HEK293 (cell line): ENCODE results near the gene POLR3E.
A peak's percentile ranks its signal among the peaks of the same experiment; 100 is the strongest.

Experiments used
- CTCF ChIA-PET: fragments of 350-600 bp; formaldehyde crosslinking; extraction: SDS; loops from one replicate; lab custom pipeline; 2021; ENCODE audit warnings: antibody characterized with exemption; lab: Yijun Ruan, JAX
- POLR2A ChIA-PET: fragments of 300-600 bp; formaldehyde crosslinking; extraction: SDS; loops from one replicate; lab custom pipeline; 2020; ENCODE audit warnings: antibody characterized with exemption, inconsistent platforms; lab: Yijun Ruan, JAX
- H3K27ac ChIP-seq: fragments of 200-500 bp; sonication (Bioruptor generic); 2 replicates; pipeline ENCODE4 v1.5.1; 2014; ENCODE audit warnings: low read depth, low read length, control low read depth, inconsistent platforms; ENCODE audit errors: extremely low read depth
- H3K36me3 ChIP-seq, 2 experiments: fragments of 200-500 bp in 1 of 2; sonication (Bioruptor generic) in 1 of 2; 1 replicate in 1 of 2; 2 replicates in 1 of 2; pipeline ENCODE4 v1.5.1; 2014 to 2017; ENCODE audit warnings: inconsistent platforms in 2 of 2, low read length in 2 of 2; ENCODE audit not compliant: control insufficient read depth in 2 of 2, insufficient read depth in 1 of 2
- H3K4me1 ChIP-seq: fragments of 200-500 bp; sonication (Bioruptor generic); 2 replicates; pipeline ENCODE4 v1.5.1; 2014; ENCODE audit warnings: mild to moderate bottlenecking, low read length, inconsistent platforms; ENCODE audit not compliant: control insufficient read depth, insufficient read depth
- H3K4me3 ChIP-seq: 2 replicates; pipeline ENCODE4 v1.5.1; 2011; ENCODE audit warnings: low read depth, mild to moderate bottlenecking, control low read depth, low read length, moderate library complexity
- H3K9me3 ChIP-seq: fragments of 200-500 bp; sonication (Bioruptor generic); 2 replicates; pipeline ENCODE4 v1.5.1; 2014; ENCODE audit warnings: low read depth, low read length, inconsistent platforms; ENCODE audit not compliant: control insufficient read depth, insufficient read depth
- GLIS1 ChIP-seq: fragments of 450-650 bp; formaldehyde crosslinking; IDR thresholded peaks from 2 replicates; pipeline ENCODE4 v1.5.1; 2016; ENCODE audit warnings: missing biosample characterization, missing genetic modification characterization
- KLF10 ChIP-seq: fragments of 450-650 bp; IDR thresholded peaks from 2 replicates; pipeline ENCODE4 v1.5.1; 2018; ENCODE audit warnings: missing biosample characterization, mild to moderate bottlenecking, missing genetic modification characterization
- KLF9 ChIP-seq: fragments of 450-650 bp; formaldehyde crosslinking; IDR thresholded peaks from 2 replicates; pipeline ENCODE4 v1.5.1; 2016; ENCODE audit warnings: missing biosample characterization, missing genetic modification characterization, low read depth
- MZF1 ChIP-seq: fragments of 450-650 bp; formaldehyde crosslinking; IDR thresholded peaks from 2 replicates; pipeline ENCODE4 v1.5.1; 2017; ENCODE audit warnings: missing biosample characterization, missing genetic modification characterization, borderline replicate concordance
- OSR2 ChIP-seq: fragments of 450-650 bp; formaldehyde crosslinking; IDR thresholded peaks from 2 replicates; pipeline ENCODE4 v1.5.1; 2016; ENCODE audit warnings: missing biosample characterization, missing genetic modification characterization
- PRDM4 ChIP-seq: fragments of 450-650 bp; formaldehyde crosslinking; IDR thresholded peaks from 2 replicates; pipeline ENCODE4 v1.5.1; 2017; ENCODE audit warnings: missing biosample characterization, missing genetic modification characterization
- ZNF2 ChIP-seq: fragments of 450-650 bp; formaldehyde crosslinking; IDR thresholded peaks from 2 replicates; pipeline ENCODE4 v1.5.1; 2016; ENCODE audit warnings: missing biosample characterization, missing genetic modification characterization
- ZNF292 ChIP-seq: fragments of 450-650 bp; formaldehyde crosslinking; IDR thresholded peaks from 2 replicates; pipeline ENCODE4 v1.5.1; 2016; ENCODE audit warnings: low read depth, missing biosample characterization, missing genetic modification characterization, borderline replicate concordance
- ZNF335 ChIP-seq: fragments of 450-650 bp; formaldehyde crosslinking; conservative IDR thresholded peaks from 2 replicates; pipeline ENCODE4 v1.5.1; 2016; ENCODE audit warnings: missing biosample characterization, missing genetic modification characterization
- ZNF404 ChIP-seq: fragments of 450-650 bp; formaldehyde crosslinking; IDR thresholded peaks from 2 replicates; pipeline ENCODE4 v1.5.1; 2017; ENCODE audit warnings: missing biosample characterization, missing genetic modification characterization
- ZNF518A ChIP-seq: fragments of 450-650 bp; formaldehyde crosslinking; conservative IDR thresholded peaks from 2 replicates; pipeline ENCODE4 v1.5.1; 2016; ENCODE audit warnings: low read depth, missing biosample characterization, missing genetic modification characterization
- ZNF626 ChIP-seq: fragments of 450-650 bp; sonication (Bioruptor Pico); formaldehyde crosslinking; IDR thresholded peaks from 2 replicates; pipeline ENCODE4 v1.5.1; 2018; ENCODE audit warnings: missing biosample characterization, missing genetic modification characterization, inconsistent platforms
- ZNF791 ChIP-seq: fragments of 450-650 bp; formaldehyde crosslinking; IDR thresholded peaks from 2 replicates; pipeline ENCODE4 v1.5.1; 2016; ENCODE audit warnings: missing biosample characterization, missing genetic modification characterization
- ZNF792 ChIP-seq: fragments of 450-650 bp; formaldehyde crosslinking; IDR thresholded peaks from 2 replicates; pipeline ENCODE4 v1.5.1; 2016; ENCODE audit warnings: missing biosample characterization, missing genetic modification characterization
- ZSCAN30 ChIP-seq: fragments of 450-650 bp; IDR thresholded peaks from 2 replicates; pipeline ENCODE4 v1.5.1; 2018; ENCODE audit warnings: missing biosample characterization, mild to moderate bottlenecking, missing genetic modification characterization, moderate library complexity
- ZXDB ChIP-seq: fragments of 450-650 bp; formaldehyde crosslinking; IDR thresholded peaks from 2 replicates; pipeline ENCODE4 v1.5.1; 2016; ENCODE audit warnings: missing biosample characterization, missing genetic modification characterization
- TF ChIP-seq, protein P1 (sequence below): fragments of 450-650 bp; formaldehyde crosslinking; IDR thresholded peaks from 2 replicates; pipeline ENCODE4 v1.5.1; 2016; ENCODE audit warnings: missing biosample characterization, missing genetic modification characterization, borderline replicate concordance
- TF ChIP-seq, protein P2 (sequence below): fragments of 450-650 bp; formaldehyde crosslinking; IDR thresholded peaks from 2 replicates; pipeline ENCODE4 v1.5.1; 2017; ENCODE audit warnings: missing biosample characterization, mild to moderate bottlenecking, missing genetic modification characterization, moderate library complexity
- TF ChIP-seq, protein P3 (sequence below): fragments of 450-650 bp; formaldehyde crosslinking; IDR thresholded peaks from 2 replicates; pipeline ENCODE4 v1.5.1; 2017; ENCODE audit warnings: missing biosample characterization, missing genetic modification characterization

POLR3E gene

GRCh38 chr16:22360963-22361659, 63.9 kb downstream of the POLR3E start (continued):
- peak; percentile 72 for TF ChIP-seq PRDM4 (tag by site-specific recombination)
- TF ChIP-seq, protein P1, sequence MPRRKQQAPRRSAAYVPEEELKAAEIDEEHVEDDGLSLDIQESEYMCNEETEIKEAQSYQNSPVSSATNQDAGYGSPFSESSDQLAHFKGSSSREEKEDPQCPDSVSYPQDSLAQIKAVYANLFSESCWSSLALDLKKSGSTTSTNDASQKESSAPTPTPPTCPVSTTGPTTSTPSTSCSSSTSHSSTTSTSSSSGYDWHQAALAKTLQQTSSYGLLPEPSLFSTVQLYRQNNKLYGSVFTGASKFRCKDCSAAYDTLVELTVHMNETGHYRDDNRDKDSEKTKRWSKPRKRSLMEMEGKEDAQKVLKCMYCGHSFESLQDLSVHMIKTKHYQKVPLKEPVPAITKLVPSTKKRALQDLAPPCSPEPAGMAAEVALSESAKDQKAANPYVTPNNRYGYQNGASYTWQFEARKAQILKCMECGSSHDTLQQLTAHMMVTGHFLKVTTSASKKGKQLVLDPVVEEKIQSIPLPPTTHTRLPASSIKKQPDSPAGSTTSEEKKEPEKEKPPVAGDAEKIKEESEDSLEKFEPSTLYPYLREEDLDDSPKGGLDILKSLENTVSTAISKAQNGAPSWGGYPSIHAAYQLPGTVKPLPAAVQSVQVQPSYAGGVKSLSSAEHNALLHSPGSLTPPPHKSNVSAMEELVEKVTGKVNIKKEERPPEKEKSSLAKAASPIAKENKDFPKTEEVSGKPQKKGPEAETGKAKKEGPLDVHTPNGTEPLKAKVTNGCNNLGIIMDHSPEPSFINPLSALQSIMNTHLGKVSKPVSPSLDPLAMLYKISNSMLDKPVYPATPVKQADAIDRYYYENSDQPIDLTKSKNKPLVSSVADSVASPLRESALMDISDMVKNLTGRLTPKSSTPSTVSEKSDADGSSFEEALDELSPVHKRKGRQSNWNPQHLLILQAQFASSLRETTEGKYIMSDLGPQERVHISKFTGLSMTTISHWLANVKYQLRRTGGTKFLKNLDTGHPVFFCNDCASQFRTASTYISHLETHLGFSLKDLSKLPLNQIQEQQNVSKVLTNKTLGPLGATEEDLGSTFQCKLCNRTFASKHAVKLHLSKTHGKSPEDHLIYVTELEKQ (tag by site-specific recombination): peak; percentile 53; the same call in 1 of the 2 replicates
- TF ChIP-seq ZNF2 (tag by site-specific recombination): 0 out of 2 replicates have a peak, but pooled peaks have one; percentile 46
- TF ChIP-seq, protein P2, sequence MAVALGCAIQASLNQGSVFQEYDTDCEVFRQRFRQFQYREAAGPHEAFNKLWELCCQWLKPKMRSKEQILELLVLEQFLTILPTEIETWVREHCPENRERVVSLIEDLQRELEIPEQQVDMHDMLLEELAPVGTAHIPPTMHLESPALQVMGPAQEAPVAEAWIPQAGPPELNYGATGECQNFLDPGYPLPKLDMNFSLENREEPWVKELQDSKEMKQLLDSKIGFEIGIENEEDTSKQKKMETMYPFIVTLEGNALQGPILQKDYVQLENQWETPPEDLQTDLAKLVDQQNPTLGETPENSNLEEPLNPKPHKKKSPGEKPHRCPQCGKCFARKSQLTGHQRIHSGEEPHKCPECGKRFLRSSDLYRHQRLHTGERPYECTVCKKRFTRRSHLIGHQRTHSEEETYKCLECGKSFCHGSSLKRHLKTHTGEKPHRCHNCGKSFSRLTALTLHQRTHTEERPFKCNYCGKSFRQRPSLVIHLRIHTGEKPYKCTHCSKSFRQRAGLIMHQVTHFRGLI: no peak
- peak; percentile 20 for TF ChIP-seq GLIS1
- TF ChIP-seq MZF1 (tag by site-specific recombination): peak; percentile 17; the same call in 1 of the 2 replicates
- TF ChIP-seq OSR2 (tag by site-specific recombination): peak; percentile 88
- peak; percentile 76 for TF ChIP-seq ZXDB (tag by site-specific recombination)
- TF ChIP-seq ZNF335 (tag by site-specific recombination): peak; percentile 87
- no peak for TF ChIP-seq KLF9 (tag by site-specific recombination)
- TF ChIP-seq KLF10 (tag by site-specific recombination): no peak
- TF ChIP-seq, protein P3, sequence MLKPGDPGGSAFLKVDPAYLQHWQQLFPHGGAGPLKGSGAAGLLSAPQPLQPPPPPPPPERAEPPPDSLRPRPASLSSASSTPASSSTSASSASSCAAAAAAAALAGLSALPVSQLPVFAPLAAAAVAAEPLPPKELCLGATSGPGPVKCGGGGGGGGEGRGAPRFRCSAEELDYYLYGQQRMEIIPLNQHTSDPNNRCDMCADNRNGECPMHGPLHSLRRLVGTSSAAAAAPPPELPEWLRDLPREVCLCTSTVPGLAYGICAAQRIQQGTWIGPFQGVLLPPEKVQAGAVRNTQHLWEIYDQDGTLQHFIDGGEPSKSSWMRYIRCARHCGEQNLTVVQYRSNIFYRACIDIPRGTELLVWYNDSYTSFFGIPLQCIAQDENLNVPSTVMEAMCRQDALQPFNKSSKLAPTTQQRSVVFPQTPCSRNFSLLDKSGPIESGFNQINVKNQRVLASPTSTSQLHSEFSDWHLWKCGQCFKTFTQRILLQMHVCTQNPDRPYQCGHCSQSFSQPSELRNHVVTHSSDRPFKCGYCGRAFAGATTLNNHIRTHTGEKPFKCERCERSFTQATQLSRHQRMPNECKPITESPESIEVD (tag by site-specific recombination): peak; percentile 91
- TF ChIP-seq ZNF791 (tag by site-specific recombination): no peak
- no peak for TF ChIP-seq ZNF626 (tag by site-specific recombination)
- 0 out of 2 replicates have a peak, but pooled peaks have one; percentile 17 for TF ChIP-seq ZNF792 (tag by site-specific recombination)
- TF ChIP-seq, all 188 proteins: peak for 22

DNA sequence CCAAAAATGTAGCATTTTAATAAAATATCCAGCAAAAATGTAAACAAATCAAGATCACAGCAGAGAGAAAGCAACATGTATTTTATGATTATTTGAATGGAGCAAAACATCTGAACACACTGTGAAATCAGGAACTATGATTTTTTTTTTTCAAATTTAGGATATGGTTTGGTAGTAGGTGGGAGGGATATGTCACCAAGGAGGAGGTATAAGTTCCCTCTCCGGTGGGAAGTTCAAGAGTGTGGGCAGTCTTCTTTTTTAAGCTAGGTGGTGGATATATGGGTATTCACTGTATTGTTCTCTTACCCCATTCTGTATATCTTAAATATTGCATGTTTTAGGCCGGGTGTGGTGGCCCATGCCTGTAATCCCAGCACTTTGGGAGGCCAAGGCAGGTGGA, 67.0 kb downstream of the POLR3E start:
- CTCF ChIA-PET: interaction anchor here (0.6 kb wide), 1 partner anchor 183 kb away, joined by 3 read pairs; no protein-coding TSS in a partner anchor
- TF ChIP-seq ZNF292 (no peak), ZSCAN30 (tag by site-specific recombination) (no peak), ZNF518A (tag by site-specific recombination) (no peak), ZNF404 (tag by site-specific recombination) (no peak)

More for the DNA sequence above, 67.0 kb downstream of the POLR3E start:
- Histone ChIP-seq H3K36me3 (peaks cover 6 to 31% of the 10 kb centered on the region in 2 experiments), H3K4me1 (peaks cover 8% of the 10 kb centered on the region), H3K4me3 (no peak overlapping the region), H3K9me3 (no peaks in the 10 kb centered on the region), H3K27ac (no peak overlapping the region)
- POLR2A ChIA-PET: no interaction called here
